ENCODE data around the gene ICA1.

Gene ICA1

DNA sequence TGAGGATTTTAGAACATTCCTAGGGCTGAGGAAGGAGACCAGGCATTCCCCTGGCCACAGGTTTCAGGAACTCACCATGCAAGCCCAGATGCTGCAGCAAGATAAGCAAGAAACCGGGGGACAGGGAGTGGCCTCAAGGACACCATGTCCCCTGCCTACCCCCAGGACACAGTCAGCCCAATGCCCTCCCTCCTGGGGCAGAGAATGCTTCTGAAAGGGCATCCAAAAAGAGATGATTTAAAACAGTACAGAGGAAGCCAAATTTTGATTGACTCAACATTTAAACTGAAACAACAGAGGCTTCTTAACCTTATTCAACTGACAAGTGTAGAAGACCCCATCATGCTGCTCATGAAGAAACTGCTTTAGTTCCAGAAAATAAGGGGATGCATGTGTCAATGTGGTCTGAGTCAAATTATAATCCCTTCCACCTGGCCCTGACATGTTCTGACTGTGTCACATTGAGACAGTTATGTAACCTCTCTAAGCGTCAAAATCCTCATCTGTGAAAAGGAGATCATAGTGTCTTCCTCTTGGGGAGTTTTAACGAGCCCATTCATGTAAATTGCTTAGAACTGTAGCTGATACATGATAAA lies 60.0 kb downstream of the ICA1 start:
- no peak for DNase-seq (ENCODE audit: low read depth, low spot score)

DNA sequence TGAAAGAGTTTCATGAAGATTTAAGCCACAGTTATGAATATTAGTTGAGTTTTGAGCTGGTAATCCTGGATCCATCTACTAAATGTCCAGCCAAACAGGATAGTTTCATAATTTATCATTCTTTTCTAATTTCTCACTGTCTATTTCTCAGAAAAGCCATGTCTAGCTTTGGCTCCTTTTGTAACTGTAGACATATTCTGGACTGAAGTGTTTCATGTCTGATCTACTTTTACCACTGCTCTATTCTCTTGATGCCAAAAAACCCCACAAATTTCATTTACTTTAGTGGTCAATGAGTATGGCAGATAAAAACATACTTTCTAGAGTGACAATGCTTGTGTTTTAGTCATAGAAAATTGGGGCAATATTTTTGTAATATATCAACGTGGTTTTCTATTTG lies 61.2 kb downstream of the ICA1 start:
- DNase-seq (ENCODE audit: low read depth, low spot score) = no peak

- no peak for DNase-seq (ENCODE audit: low read depth, low spot score)
Measured at GRCh38 chr7:8200316-8200715, 61.7 kb downstream of the ICA1 start.

- no peak for DNase-seq (ENCODE audit: low read depth, low spot score)
Measured at GRCh38 chr7:8197994-8198698, 63.8 kb downstream of the ICA1 start.

- no peak for DNase-seq (ENCODE audit: low read depth, low spot score)
Measured at GRCh38 chr7:8192897-8193296, 69.1 kb downstream of the ICA1 start.

DNA sequence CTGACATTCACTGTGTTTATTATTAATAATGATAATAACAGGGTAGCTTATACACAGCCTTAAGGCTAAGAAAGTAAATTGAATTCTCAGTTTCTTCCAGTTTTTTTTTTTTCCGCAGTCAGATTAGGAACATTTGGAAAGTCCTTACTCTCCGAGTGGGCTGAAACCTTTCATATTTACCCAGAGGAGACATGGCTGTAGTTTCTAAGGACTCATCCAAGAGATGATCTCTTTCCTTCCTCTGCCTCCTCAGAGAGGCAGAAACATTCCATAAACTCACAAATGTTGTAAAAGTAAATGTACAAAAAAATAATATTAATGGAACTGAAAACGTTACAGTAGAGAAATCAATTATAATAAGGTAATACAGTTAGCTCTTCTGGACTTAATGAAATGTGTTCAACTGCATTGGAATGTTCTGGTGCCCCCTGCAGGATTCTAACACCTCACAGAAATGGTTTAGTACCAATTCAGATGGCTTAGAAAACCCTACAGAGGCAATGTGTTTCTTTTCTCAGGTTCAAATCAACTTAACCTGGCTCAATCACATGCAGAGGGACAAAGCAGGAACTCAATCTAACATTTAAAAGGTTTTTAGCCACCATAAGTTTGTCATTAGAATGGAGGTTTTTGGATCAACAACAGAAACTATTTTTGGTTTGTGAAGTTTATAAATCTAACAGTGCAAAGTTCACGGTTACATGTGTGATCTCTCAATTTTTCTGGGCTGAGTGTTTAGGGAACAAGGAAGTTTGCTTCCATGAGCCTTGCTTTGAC lies 71.7 kb downstream of the ICA1 start:
- peak; percentile 15 for DNase-seq (ENCODE audit: low read depth, low spot score)

- DNase-seq (ENCODE audit: low read depth, low spot score) = no peak
Measured at GRCh38 chr7:8189625-8190024, 72.3 kb downstream of the ICA1 start.

GRCh38 chr7:8185926-8186683 lies 75.9 kb downstream of the ICA1 start:
- DNase-seq (ENCODE audit: low read depth, low spot score) = no peak

GRCh38 chr7:8184221-8184620 lies 77.7 kb downstream of the ICA1 start:
- DNase-seq (ENCODE audit: low read depth, low spot score) = no peak

GRCh38 chr7:8179486-8179885 lies 82.5 kb downstream of the ICA1 start:
- no peak for DNase-seq (ENCODE audit: low read depth, low spot score)

- DNase-seq (ENCODE audit: low read depth, low spot score) = no peak
Measured at GRCh38 chr7:8178353-8178752, 83.6 kb downstream of the ICA1 start.

DNA sequence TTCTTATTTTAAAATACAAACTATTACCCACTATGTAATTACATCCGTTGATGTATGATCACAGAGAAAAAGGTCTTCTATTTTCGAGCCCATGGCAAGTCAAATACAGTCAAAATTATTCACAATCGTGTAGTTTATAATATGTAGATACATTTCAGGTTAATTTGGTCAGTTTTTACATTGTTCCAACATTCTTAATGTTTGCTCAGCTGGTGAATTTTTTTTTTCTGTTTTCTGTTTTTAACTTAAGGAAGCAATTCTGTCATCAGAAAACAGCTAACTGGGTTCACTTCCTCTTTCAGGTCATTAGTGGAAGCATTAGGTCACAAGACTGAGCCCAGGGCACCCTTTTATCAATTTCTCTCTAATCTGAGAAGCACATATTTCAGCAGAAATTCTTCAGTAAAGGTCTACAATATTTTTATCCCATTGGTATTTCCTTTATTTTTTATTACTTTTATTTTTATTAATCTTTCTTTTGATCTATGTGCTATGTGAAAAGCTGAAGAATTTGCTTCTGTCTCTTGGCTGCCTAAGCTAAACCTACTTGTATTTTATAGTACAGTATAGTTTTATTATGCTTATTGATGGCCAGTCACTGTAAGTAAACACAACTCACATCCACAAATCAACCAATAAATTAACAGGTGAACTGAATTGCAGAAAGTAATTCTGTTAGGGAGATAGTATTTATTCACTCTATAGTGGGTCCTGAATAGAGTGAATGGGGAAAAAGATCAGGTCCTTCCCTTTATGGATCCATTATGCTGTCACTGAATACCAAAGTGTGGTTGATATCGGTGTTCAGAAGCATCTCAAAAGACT lies 84.6 kb downstream of the ICA1 start:
- DNase-seq (ENCODE audit: low read depth, low spot score) = no peak

- peak; percentile 14 for DNase-seq (ENCODE audit: low read depth, low spot score)
Measured at GRCh38 chr7:8176370-8177081, 85.4 kb downstream of the ICA1 start.

DNA sequence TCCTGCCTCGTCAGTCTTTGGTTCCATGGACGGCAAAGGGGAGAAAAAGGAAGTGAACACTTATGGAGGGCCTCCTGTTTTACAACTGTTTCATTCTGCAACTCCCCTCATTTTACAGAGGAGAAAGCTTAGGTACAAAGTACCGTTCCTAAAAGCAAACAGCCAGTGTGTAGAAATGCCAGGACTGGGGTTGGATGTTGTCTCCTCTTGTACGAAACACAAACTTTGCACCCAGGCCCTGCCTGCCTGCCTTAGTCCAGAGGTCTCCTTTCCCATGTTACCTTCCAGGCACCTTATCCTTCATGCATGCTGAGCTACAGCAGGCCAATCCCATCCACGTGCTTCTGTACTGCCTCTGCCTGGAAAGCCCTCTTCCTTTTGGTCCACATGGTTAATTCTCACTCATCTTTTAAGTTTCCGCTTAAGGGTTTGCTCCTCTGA lies 86.0 kb downstream of the ICA1 start:
- DNase-seq (ENCODE audit: low read depth, low spot score) = no peak

DNA sequence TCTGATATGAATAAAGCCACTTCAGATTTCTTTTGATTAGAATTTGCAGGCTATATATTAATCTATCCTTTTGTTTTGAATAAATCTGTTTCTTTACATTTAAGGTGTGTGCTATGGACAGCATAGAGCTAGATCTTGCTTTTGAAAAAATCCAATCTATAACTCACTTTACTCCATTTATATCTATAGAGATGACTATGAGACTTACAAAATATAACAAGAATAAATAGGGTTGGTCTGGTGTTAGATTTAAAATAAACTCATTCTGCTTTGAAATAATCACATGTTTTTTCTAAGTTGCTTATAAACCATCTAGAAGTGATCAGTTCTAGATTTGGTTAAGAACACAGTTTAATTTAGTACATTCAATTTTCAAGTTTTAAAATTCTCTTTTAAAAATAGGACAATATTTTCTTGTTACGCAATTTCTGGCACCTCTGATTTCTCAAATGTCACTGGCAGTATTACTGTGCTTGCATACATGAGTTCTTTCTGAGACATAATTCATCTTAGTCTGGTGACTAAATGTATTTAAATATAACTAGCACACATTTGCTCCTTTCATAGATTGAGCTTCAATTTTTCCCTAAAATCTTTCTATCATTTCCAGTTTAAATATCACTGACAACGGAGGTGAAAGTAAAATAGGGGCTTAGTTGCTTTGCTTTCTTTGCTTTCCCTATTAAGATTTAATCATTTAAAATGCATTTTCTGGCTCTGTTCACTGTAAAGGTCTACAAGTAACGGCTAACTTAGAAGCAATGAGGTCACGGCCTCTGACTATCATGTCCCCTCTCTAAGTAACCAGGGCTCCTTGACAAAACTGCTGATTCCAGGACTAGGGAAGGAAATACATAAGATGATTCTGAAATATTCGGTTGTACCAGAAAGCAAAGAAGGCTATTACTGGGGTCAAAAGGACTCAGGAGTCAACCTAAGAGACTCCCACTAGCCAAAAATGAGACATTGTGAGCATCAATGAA lies 89.3 kb downstream of the ICA1 start:
- no peak for DNase-seq (ENCODE audit: low read depth, low spot score)

DNA sequence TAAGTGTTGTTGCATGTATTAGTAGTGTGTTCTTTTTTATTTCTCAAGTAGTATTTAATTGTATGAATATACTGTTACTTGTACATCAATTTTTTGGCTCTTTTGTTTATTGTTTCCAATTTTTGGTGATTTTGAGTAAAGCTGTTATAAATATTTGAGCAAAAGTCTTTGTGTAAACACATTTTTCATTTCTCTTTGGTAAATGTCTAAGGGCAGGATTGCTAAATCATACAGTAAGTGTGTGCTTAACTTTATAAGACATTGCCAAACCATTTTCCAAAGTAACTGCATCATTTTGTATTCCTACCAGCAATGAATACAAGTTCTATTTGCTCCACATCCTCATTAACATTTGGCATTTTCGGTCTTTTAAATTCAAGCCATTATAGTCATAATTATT lies 92.8 kb downstream of the ICA1 start:
- DNase-seq (ENCODE audit: low read depth, low spot score) = no peak

GRCh38 chr7:8168336-8168735 lies 93.6 kb downstream of the ICA1 start:
- DNase-seq (ENCODE audit: low read depth, low spot score) = no peak

GRCh38 chr7:8165150-8165549 lies 96.8 kb downstream of the ICA1 start:
- DNase-seq (ENCODE audit: low read depth, low spot score) = no peak

DNA sequence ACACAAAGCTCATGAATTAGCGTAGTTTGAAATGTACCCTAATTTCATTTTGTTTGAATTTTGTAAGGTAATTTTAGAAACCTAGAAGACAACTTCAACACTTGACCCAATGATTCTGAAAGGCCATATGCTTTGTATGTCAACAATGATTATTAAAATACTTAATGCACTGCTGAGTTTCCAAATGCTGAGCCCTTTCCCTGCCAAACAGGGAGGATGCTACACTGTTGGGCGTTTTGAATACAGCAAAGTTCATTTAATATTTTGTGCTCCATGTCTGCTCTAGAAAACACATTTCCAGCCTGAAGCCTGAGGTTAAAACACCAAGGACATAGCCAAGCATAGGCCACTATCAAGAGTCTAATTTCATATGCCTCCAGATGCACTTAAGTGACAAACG lies 99.8 kb downstream of the ICA1 start:
- no peak for DNase-seq (ENCODE audit: low read depth, low spot score)

Measured in activated naive CD8-positive, alpha-beta T cell treated with anti-CD3 and anti-CD28 coated beads, Interleukin-2, amount 50 U/mL, for 16 hours (primary cell).